Epithelial cell of proximal tubule (primary cell): Measurements from ENCODE around the gene ACSF3. TPM values are rescaled to one million over a fixed set of nuclear protein-coding genes. Genes with fewer than 3 reads are reported as not detected.

Source experiments
- DNase-seq: peaks from one replicate; pipeline ENCODE4 v3.0.0-alpha.2; 2011; ENCODE audit warnings: low read depth
- H3K4me3 ChIP-seq: 2 replicates; pipeline ENCODE4 v1.5.1; 2011; ENCODE audit warnings: low read depth, mild to moderate bottlenecking, low read length
- CTCF ChIP-seq: conservative IDR thresholded peaks from 2 replicates; pipeline ENCODE4 v1.5.1; 2012; ENCODE audit warnings: low read depth, mild to moderate bottlenecking, low read length
- total RNA-seq: library from RNA; depleted of rRNA; stranded (reverse); fragments of >200 nt; gene quantifications from 2 replicates; pipeline ENCODE4 v1.2.3, GENCODE V29; 2015

ACSF3 gene
- total RNA-seq, 1 donor from 2014 or later, result 16.5 TPM

DNA sequence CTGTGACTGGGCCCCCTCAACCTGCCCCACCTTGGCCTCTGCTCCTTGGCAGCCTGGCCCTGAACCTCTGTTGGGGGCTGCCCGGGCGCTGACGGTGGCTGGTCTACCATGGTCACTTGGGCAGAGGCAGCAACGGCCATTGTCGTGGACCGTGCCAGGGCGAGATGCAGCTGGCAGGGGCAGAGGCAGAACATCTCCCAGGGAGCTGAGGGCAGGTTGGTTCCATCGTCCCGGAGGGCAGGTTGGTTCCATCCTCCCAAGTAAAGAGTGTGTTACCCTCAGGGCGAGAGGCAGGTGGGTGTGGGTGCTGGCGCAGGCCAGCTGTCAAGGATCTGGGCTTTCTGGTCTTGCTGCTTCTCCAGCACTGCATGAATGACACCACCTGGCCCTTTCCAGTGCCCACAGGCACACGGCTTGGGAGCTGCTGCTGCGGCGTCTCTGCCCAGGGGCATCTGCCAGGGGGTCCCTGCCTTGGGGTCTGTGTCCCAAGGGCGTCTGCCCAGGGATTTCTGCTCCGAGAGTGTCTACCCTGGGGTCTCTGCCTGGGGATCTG lies 12.0 kb downstream of the ACSF3 start:
- DNase-seq, result no peak
- TF ChIP-seq CTCF, result no peak

GRCh38 chr16:89106533-89107202 lies 13.0 kb downstream of the ACSF3 start:
- no peak overlapping the region for H3K4me3 ChIP-seq
- no peak for DNase-seq
- TF ChIP-seq CTCF, result no peak

More for the DNA sequence above, 12.0 kb downstream of the ACSF3 start:
- no peak overlapping the region for H3K4me3 ChIP-seq

DNA sequence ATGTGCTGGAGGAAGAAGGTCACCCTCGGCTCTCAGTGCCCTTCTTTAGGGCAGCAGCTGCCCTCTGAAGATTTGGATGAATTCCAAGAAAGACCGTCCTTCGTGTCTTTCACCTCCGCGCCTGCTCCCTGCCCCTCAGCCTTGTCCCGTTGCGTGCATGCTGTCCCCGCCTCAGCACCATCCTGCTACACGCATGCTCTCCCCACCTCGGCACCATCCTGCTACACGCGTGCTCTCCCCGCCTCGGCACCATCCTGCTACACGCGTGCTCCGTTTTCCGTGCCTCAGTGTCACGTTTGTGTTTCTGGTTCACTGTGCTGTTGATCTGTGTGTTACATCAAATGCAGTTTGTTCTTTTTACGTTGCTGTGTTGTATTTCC lies 13.5 kb downstream of the ACSF3 start:
- DNase-seq, result no peak
- TF ChIP-seq CTCF, result no peak
- H3K4me3 ChIP-seq, result no peak overlapping the region

DNA sequence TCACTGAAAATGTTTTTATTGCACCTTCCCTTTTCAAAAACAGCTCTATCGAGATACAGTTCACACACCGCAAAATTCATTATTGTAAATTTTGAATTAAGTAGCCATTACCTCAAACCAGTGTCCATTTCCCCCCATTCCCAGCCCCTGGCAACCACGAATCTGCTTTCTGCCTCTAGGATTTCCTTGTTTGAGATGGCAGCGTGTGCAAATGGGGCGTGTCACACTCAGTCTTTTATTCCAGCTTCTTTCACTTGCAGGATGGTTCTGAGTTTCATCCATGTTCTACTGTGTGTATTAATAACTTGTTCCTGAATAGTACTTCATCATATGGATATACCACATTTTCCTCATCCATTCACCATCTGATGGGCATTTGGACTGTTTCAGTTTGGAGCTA lies 14.8 kb downstream of the ACSF3 start:
- DNase-seq, result no peak
- no peak for TF ChIP-seq CTCF
- no peak overlapping the region for H3K4me3 ChIP-seq

GRCh38 chr16:89110641-89111040 lies 17.0 kb downstream of the ACSF3 start:
- no peak overlapping the region for H3K4me3 ChIP-seq
- TF ChIP-seq CTCF, result no peak
- DNase-seq, result no peak

- TF ChIP-seq CTCF, result no peak
- no peak overlapping the region for H3K4me3 ChIP-seq
- no peak for DNase-seq
Observed at GRCh38 chr16:89111263-89111662, 17.6 kb downstream of the ACSF3 start.
